Epithelial cell of esophagus (primary cell): Measurements from ENCODE around the gene SNX4.
A peak's percentile ranks its signal among the peaks of the same experiment; 100 is the strongest.

Experiments used
- DNase-seq: peaks from one replicate; pipeline ENCODE4 v3.0.0; 2010; ENCODE audit warnings: low read depth
- H3K4me3 ChIP-seq: 2 replicates; pipeline ENCODE4 v1.5.1; 2011; ENCODE audit warnings: mild to moderate bottlenecking, low read length, control low read depth
- CTCF ChIP-seq: IDR thresholded peaks from 2 replicates; pipeline ENCODE4 v1.5.1; 2011; ENCODE audit warnings: low read depth, mild to moderate bottlenecking, low read length, control low read depth, inconsistent platforms; ENCODE audit not compliant: insufficient read depth; ENCODE audit errors: missing control alignments

The SNX4 gene

GRCh38 chr3:125470671-125471070, 49.3 kb downstream of the SNX4 start:
- DNase-seq = no peak
- no peak overlapping the region for H3K4me3 ChIP-seq
- no peak for TF ChIP-seq CTCF

GRCh38 chr3:125462722-125463299, 57.2 kb downstream of the SNX4 start:
- no peak for TF ChIP-seq CTCF
- no peak for DNase-seq
- no peak overlapping the region for H3K4me3 ChIP-seq

- DNase-seq = peak; percentile 60
- no peak overlapping the region for H3K4me3 ChIP-seq
- no peak for TF ChIP-seq CTCF
Measured at GRCh38 chr3:125461896-125462295, 58.1 kb downstream of the SNX4 start.

GRCh38 chr3:125460233-125460632, 59.8 kb downstream of the SNX4 start:
- no peak overlapping the region for H3K4me3 ChIP-seq
- no peak for DNase-seq
- no peak for TF ChIP-seq CTCF

- no peak overlapping the region for H3K4me3 ChIP-seq
- no peak for TF ChIP-seq CTCF
- DNase-seq = peak; percentile 65
Measured at GRCh38 chr3:125443923-125444322, 76.1 kb downstream of the SNX4 start.

- no peak overlapping the region for H3K4me3 ChIP-seq
- no peak for TF ChIP-seq CTCF
- no peak for DNase-seq
Measured at GRCh38 chr3:125442506-125442905, 77.5 kb downstream of the SNX4 start.

GRCh38 chr3:125440970-125441369, 79.0 kb downstream of the SNX4 start:
- no peak for TF ChIP-seq CTCF
- no peak overlapping the region for H3K4me3 ChIP-seq
- DNase-seq = no peak
